ENCODE data around the gene TRNAU1AP.

GRCh38 chr1:28606771-28607170 lies 53.9 kb downstream of the TRNAU1AP start:
- TF ChIP-seq POLR2AphosphoS5 (IDR thresholded peaks at IDR 0.05; ENCODE audit: low read depth, low read length) (no peak), REST (IDR thresholded peaks at IDR 0.05; ENCODE audit: insufficient read depth in 1 of 2, low read depth in 2 of 2, low read length in 2 of 2) (no peak), TAF1 (IDR thresholded peaks at IDR 0.05; ENCODE audit: borderline replicate concordance, insufficient read depth, low read length) (no peak), FOXP2 (optimal IDR thresholded peaks at IDR 0.05; ENCODE audit: borderline replicate concordance, extremely low read depth, extremely low read length, insufficient read depth) (no peak), SIN3A (IDR thresholded peaks at IDR 0.05; ENCODE audit: borderline replicate concordance, insufficient read depth, low read length) (no peak)

Measured in PFSK-1 (cell line).